ENCODE data around the gene ADCY1.

The ADCY1 gene

DNA sequence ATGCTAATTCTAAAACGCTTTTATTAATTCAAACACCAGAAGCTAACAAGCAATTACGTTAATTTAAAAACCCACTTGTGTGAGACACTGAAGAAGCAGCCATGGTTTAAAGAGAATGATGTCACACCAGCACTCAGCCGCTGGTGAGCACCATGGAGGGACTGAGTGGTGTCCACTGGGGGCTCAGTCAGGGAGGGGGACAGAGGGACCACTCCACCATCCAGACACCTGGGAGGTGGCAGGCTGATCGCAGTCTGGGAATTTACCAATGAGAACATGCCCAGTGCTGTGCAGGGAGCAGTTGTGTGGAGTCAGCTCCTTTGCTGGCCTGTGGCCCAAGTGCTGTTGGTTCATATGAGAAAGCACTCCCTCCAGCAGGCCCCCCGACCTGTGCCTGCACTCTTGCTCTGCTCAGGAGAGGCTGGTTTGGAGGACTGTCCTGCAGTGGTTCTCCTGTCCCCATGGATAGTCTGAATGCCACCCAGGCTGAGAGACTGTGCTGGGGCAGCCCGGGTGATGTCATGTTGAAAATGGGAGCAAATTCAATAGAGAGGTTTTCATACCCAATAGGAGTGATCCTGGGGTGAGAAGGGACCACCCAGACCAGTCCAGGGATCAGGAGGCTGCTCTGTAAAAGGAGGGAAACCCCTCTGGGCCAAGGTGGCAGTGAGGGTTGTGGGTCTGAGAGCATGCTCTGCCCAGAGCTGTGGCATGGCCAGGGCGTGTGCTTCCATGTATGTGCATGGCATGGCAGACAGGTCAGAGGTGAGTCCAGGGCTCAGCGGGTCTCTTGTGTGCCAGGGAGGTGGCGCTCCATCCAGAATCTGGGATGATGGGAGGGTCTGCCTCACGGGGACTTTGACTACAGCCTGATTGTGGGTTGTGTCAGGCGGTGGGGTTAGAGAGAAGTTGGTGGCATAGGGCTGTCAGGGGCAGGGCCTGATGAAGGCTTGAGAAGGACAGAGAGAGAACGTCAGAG is 12.7 kb downstream of the ADCY1 start:
- H3F3A ChIP-seq (ENCODE audit: insufficient read depth, low read length): no peaks in the 10 kb centered on the region
- TF ChIP-seq, protein P1, sequence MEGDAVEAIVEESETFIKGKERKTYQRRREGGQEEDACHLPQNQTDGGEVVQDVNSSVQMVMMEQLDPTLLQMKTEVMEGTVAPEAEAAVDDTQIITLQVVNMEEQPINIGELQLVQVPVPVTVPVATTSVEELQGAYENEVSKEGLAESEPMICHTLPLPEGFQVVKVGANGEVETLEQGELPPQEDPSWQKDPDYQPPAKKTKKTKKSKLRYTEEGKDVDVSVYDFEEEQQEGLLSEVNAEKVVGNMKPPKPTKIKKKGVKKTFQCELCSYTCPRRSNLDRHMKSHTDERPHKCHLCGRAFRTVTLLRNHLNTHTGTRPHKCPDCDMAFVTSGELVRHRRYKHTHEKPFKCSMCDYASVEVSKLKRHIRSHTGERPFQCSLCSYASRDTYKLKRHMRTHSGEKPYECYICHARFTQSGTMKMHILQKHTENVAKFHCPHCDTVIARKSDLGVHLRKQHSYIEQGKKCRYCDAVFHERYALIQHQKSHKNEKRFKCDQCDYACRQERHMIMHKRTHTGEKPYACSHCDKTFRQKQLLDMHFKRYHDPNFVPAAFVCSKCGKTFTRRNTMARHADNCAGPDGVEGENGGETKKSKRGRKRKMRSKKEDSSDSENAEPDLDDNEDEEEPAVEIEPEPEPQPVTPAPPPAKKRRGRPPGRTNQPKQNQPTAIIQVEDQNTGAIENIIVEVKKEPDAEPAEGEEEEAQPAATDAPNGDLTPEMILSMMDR (IDR thresholded peaks at IDR 0.05; ENCODE audit: low read length): no peak
- no peak for TF ChIP-seq EZH2phosphoT487 (IDR thresholded peaks at IDR 0.05; ENCODE audit: low read length)
- TF ChIP-seq EZH2 (optimal IDR thresholded peaks at IDR 0.05; ENCODE audit: low read depth, low read length): no peak
- H3K36me3 ChIP-seq (replicated peaks; ENCODE audit: insufficient read depth, low read length): no peaks in the 10 kb centered on the region
- no peaks in the 10 kb centered on the region for H3K9me3 ChIP-seq (replicated peaks; ENCODE audit: insufficient read depth, low read length)
- DNase-seq: no peak
- H3K4me1 ChIP-seq (ENCODE audit: low read length): no peaks in the 10 kb centered on the region
- no peaks in the 10 kb centered on the region for H3K9me2 ChIP-seq (replicated peaks; ENCODE audit: insufficient read depth, low read length)
- H3K4me2 ChIP-seq (ENCODE audit: low read depth, low read length): no peak overlapping the region
- H3K79me2 ChIP-seq (ENCODE audit: low read length): 0 out of 2 replicates have a peak, but pooled peaks cover 3% of the 10 kb centered on the region
- no peak overlapping the region for H3K27ac ChIP-seq (ENCODE audit: low read length)
- H3K27me3 ChIP-seq (replicated peaks; ENCODE audit: insufficient read depth, low read length): no peaks in the 10 kb centered on the region
- H4K20me1 ChIP-seq (ENCODE audit: insufficient read depth, low read length): no peaks in the 10 kb centered on the region
- H3K9ac ChIP-seq (ENCODE audit: low read length): no peak overlapping the region
- H3K4me3 ChIP-seq (ENCODE audit: low read length): no peak overlapping the region
- H2AFZ ChIP-seq (ENCODE audit: low read length): no peak overlapping the region

DNA sequence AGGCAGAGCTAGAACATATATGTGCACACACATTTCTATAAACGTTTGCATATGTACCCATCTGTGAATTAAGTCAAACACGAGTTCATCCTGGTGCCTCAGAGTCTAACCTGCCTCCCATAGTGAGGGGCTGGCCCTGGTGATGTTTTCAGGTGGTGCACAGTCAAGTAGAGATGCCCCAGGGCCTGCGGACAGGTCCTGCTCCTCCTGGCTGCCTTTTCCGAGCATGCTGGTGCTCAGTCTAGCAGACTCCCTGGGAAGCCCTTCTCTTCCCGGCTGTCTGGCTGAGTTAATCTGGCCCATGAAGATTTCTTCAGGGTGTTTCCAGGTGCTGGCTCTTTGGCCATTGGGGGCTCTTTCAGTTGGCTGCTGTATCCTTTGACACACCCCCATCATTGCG is 14.3 kb downstream of the ADCY1 start:
- H3K9me2 ChIP-seq (replicated peaks; ENCODE audit: insufficient read depth, low read length): no peaks in the 10 kb centered on the region
- H3K4me1 ChIP-seq (ENCODE audit: low read length): no peaks in the 10 kb centered on the region
- TF ChIP-seq, protein P1 (IDR thresholded peaks at IDR 0.05; ENCODE audit: low read length): no peak
- TF ChIP-seq EZH2phosphoT487 (IDR thresholded peaks at IDR 0.05; ENCODE audit: low read length) (no peak), EZH2 (optimal IDR thresholded peaks at IDR 0.05; ENCODE audit: low read depth, low read length) (no peak)
- H3K4me2 ChIP-seq (ENCODE audit: low read depth, low read length): no peak overlapping the region
- no peak overlapping the region for H3K9ac ChIP-seq (ENCODE audit: low read length)
- H3K9me3 ChIP-seq (replicated peaks; ENCODE audit: insufficient read depth, low read length): no peaks in the 10 kb centered on the region
- no peak overlapping the region for H2AFZ ChIP-seq (ENCODE audit: low read length)
- H4K20me1 ChIP-seq (ENCODE audit: insufficient read depth, low read length): no peaks in the 10 kb centered on the region
- no peak overlapping the region for H3K27ac ChIP-seq (ENCODE audit: low read length)
- no peaks in the 10 kb centered on the region for H3F3A ChIP-seq (ENCODE audit: insufficient read depth, low read length)
- no peaks in the 10 kb centered on the region for H3K36me3 ChIP-seq (replicated peaks; ENCODE audit: insufficient read depth, low read length)
- no peak for DNase-seq
- H3K4me3 ChIP-seq (ENCODE audit: low read length): no peak overlapping the region
- no peaks in the 10 kb centered on the region for H3K27me3 ChIP-seq (replicated peaks; ENCODE audit: insufficient read depth, low read length)
- H3K79me2 ChIP-seq (ENCODE audit: low read length): 0 out of 2 replicates have a peak, but pooled peaks cover 3% of the 10 kb centered on the region

DNA sequence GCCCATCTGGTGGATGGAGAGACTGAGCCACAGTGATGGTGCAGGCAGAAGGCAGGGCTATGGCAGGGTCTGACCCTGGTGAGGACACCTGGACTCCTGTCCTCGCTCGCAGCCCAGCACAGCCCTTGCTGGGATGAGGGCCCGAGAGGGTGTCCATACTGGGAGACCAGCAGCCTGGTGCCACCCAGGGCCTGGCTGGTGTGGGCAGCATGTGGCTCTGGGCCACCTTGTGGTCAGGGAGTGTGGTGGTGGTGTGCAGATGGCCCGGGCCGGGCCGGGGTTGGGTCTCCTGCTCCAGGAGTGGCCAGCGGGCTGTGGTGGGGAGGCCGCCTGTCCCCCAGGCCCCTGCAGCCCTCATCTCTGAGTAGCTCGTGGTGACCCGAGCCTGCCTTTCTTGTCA is 14.9 kb downstream of the ADCY1 start:
- TF ChIP-seq, protein P1 (IDR thresholded peaks at IDR 0.05; ENCODE audit: low read length): no peak
- TF ChIP-seq EZH2 (optimal IDR thresholded peaks at IDR 0.05; ENCODE audit: low read depth, low read length): no peak
- Histone ChIP-seq H3K27ac (ENCODE audit: low read length) (no peak overlapping the region), H3K36me3 (replicated peaks; ENCODE audit: insufficient read depth, low read length) (no peaks in the 10 kb centered on the region), H3K4me1 (ENCODE audit: low read length) (no peaks in the 10 kb centered on the region), H3K4me3 (ENCODE audit: low read length) (no peak overlapping the region), H4K20me1 (ENCODE audit: insufficient read depth, low read length) (no peaks in the 10 kb centered on the region), H3K9me3 (replicated peaks; ENCODE audit: insufficient read depth, low read length) (no peaks in the 10 kb centered on the region), H3K27me3 (replicated peaks; ENCODE audit: insufficient read depth, low read length) (no peaks in the 10 kb centered on the region), H3F3A (ENCODE audit: insufficient read depth, low read length) (no peaks in the 10 kb centered on the region), H3K9me2 (replicated peaks; ENCODE audit: insufficient read depth, low read length) (no peaks in the 10 kb centered on the region), H2AFZ (ENCODE audit: low read length) (no peak overlapping the region), H3K79me2 (ENCODE audit: low read length) (0 out of 2 replicates have a peak, but pooled peaks cover 3% of the 10 kb centered on the region), H3K4me2 (ENCODE audit: low read depth, low read length) (no peak overlapping the region), H3K9ac (ENCODE audit: low read length) (no peak overlapping the region)
- no peak for DNase-seq
